Ascending aorta (tissue), 2 donors: ENCODE results near the gene NUTF2. TPM values are rescaled to one million over a fixed set of nuclear protein-coding genes. Genes with fewer than 3 reads are reported as not detected.

ENCODE experiments used
- DNase-seq, 2 donors: peaks; one replicate each; pipeline ENCODE4 v3.0.0-alpha.2; 2019; ENCODE audit warnings: low spot score in 2 of 2
- H3K27ac ChIP-seq, 2 donors: fragments of 200-600 bp; sonication (generic); one replicate each; pipeline ENCODE4 v1.5.1; 2016 to 2017; ENCODE audit warnings: mild to moderate bottlenecking in 1 of 2
- H3K27me3 ChIP-seq: fragments of 200-600 bp; sonication (generic); one replicate; pipeline ENCODE4 v1.5.1; 2017
- H3K36me3 ChIP-seq, 2 donors: fragments of 200-600 bp; sonication (generic); one replicate each; pipeline ENCODE4 v1.5.1; 2016
- H3K4me1 ChIP-seq, 2 donors: fragments of 200-600 bp; sonication (generic); one replicate each; pipeline ENCODE4 v1.5.1; 2016 to 2017; ENCODE audit warnings: mild to moderate bottlenecking in 1 of 2
- H3K4me3 ChIP-seq, 2 donors: fragments of 200-600 bp; sonication (generic); one replicate each; pipeline ENCODE4 v1.5.1; 2016 to 2017; ENCODE audit warnings: mild to moderate bottlenecking in 1 of 2
- H3K9me3 ChIP-seq, 2 donors: fragments of 200-600 bp; sonication (generic); one replicate each; pipeline ENCODE4 v1.5.1; 2016
- intact Hi-C: fragments of 100-400 bp; cut with DNase I; formaldehyde crosslinking; loops from one replicate; pipeline ENCODE4 v1.15.1; 2023
- total RNA-seq: library from RNA; depleted of rRNA; stranded (reverse); fragments of >200 nt; gene quantifications from one replicate; pipeline ENCODE4 v1.1.0, GENCODE V29; 2016
- TF ChIP-seq, protein P1 (sequence below), 3 experiments: fragments of 200-600 bp in 2 of 3; fragments of 450-650 bp in 1 of 3; sonication (generic) in 2 of 3; IDR thresholded peaks; one replicate each; pipeline ENCODE4 v1.5.1; 2016 to 2019; ENCODE audit warnings: antibody characterized with exemption in 3 of 3, mild to moderate bottlenecking in 1 of 3, moderate library complexity in 1 of 3

Gene NUTF2
- total RNA-seq, 1 donor from 2014 or later = 156 TPM

GRCh38 chr16:67855789-67856188 is 9.1 kb downstream of the NUTF2 start:
- TF ChIP-seq, protein P1, sequence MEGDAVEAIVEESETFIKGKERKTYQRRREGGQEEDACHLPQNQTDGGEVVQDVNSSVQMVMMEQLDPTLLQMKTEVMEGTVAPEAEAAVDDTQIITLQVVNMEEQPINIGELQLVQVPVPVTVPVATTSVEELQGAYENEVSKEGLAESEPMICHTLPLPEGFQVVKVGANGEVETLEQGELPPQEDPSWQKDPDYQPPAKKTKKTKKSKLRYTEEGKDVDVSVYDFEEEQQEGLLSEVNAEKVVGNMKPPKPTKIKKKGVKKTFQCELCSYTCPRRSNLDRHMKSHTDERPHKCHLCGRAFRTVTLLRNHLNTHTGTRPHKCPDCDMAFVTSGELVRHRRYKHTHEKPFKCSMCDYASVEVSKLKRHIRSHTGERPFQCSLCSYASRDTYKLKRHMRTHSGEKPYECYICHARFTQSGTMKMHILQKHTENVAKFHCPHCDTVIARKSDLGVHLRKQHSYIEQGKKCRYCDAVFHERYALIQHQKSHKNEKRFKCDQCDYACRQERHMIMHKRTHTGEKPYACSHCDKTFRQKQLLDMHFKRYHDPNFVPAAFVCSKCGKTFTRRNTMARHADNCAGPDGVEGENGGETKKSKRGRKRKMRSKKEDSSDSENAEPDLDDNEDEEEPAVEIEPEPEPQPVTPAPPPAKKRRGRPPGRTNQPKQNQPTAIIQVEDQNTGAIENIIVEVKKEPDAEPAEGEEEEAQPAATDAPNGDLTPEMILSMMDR (IDR thresholded peaks at IDR 0.05) = no peak
- Histone ChIP-seq H3K4me1 (peaks cover 8 to 21% of the 10 kb centered on the region in 2 donors), H3K4me3 (no peak overlapping the region), H3K27ac (peak overlapping the region; percentile 20 to 47), H3K9me3 (no peaks in the 10 kb centered on the region), H3K36me3 (peaks cover 0 to 2% of the 10 kb centered on the region in 2 donors), H3K27me3 (no peaks in the 10 kb centered on the region)
- DNase-seq = no peak
- intact Hi-C loops = no loop called here

- intact Hi-C loops = no loop called here
Measured at GRCh38 chr16:67856927-67857546, 10.3 kb downstream of the NUTF2 start.

DNA sequence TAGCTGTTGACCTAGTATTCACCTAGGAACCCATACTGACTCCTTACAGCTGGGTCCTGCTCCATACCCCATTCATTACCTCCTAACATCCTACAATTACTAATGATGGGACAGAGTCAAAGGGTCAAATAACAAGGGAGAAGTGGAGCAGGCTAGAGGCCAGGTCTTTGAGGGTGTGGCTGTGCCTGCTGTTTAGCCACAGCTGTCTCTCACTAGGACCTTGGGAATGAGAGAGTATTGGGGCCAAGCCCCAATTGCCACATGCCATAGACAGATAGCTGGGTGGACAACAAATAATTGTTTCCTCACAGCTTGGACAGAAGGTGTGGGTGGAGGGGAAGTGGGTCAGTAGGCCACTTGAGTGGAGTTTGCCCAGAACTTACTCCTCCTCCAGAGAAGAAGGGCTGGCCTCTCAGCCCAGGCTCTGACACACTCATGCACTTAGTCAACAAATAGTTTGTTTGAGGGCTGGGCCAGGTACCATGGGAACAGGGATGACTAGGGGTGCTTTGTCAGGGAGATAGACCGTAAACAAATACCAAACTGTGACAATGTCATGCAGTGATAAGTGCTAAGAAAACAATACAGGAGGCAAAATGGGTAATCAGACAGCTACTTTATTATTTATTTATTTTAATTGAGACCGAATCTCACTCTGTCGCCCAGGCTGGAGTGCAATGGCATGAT is 11.0 kb downstream of the NUTF2 start:
- Histone ChIP-seq H3K27me3 (no peaks in the 10 kb centered on the region), H3K4me1 (peaks cover 21 to 39% of the 10 kb centered on the region in 2 donors), H3K27ac (peak overlapping the region; percentile 70 to 84), H3K4me3 (no peak overlapping the region), H3K9me3 (no peaks in the 10 kb centered on the region), H3K36me3 (peaks cover 3 to 4% of the 10 kb centered on the region in 2 donors)
- intact Hi-C loops = no loop called here
- DNase-seq = peak; percentile 35 to 92
- TF ChIP-seq, protein P1 (IDR thresholded peaks at IDR 0.05) = no peak

More at GRCh38 chr16:67856927-67857546, 10.3 kb downstream of the NUTF2 start:
- H3K4me1 ChIP-seq = peaks cover 14 to 33% of the 10 kb centered on the region in 2 donors
- H3K27me3 ChIP-seq = no peaks in the 10 kb centered on the region
- DNase-seq = no peak
- peaks cover 3 to 4% of the 10 kb centered on the region in 2 donors for H3K36me3 ChIP-seq
- H3K27ac ChIP-seq = peak overlapping the region; percentile 70 to 84
- TF ChIP-seq, protein P1 (IDR thresholded peaks at IDR 0.05) = no peak
- no peak overlapping the region for H3K4me3 ChIP-seq
- H3K9me3 ChIP-seq = no peaks in the 10 kb centered on the region

GRCh38 chr16:67858500-67858899 is 11.8 kb downstream of the NUTF2 start:
- no peaks in the 10 kb centered on the region for H3K9me3 ChIP-seq
- H3K27ac ChIP-seq = peak overlapping the region; percentile 70 to 84
- TF ChIP-seq, protein P1 (IDR thresholded peaks at IDR 0.05) = no peak
- intact Hi-C loops = no loop called here
- no peak for DNase-seq
- no peaks in the 10 kb centered on the region for H3K27me3 ChIP-seq
- H3K4me3 ChIP-seq = no peak overlapping the region
- H3K36me3 ChIP-seq = peaks cover 3 to 4% of the 10 kb centered on the region in 2 donors
- H3K4me1 ChIP-seq = peaks cover 23 to 44% of the 10 kb centered on the region in 2 donors

GRCh38 chr16:67860589-67861398 is 14.1 kb downstream of the NUTF2 start:
- Histone ChIP-seq H3K27me3 (no peaks in the 10 kb centered on the region), H3K4me3 (no peak overlapping the region), H3K4me1 (peaks cover 31 to 54% of the 10 kb centered on the region in 2 donors), H3K9me3 (no peaks in the 10 kb centered on the region), H3K27ac (peak overlapping the region; percentile 90 to 95), H3K36me3 (peaks cover 9 to 15% of the 10 kb centered on the region in 2 donors)
- DNase-seq = no peak
- intact Hi-C loops = no loop called here
- TF ChIP-seq, protein P1 (IDR thresholded peaks at IDR 0.05) = no peak
